Vagina (tissue), 2 donors: ENCODE results near the gene GALNT9.

ENCODE experiments used
- CTCF ChIP-seq, 3 experiments: fragments of 450-650 bp in 2 of 3; fragments of 200-600 bp in 1 of 3; sonication (generic) in 1 of 3; IDR thresholded peaks; one replicate each; pipeline ENCODE4 v1.5.1; 2017 to 2019; ENCODE audit warnings: antibody characterized with exemption in 3 of 3, mild to moderate bottlenecking in 2 of 3, moderate library complexity in 2 of 3
- POLR2A ChIP-seq, 2 donors: fragments of 450-650 bp; IDR thresholded peaks; one replicate each; pipeline ENCODE4 v1.6.1; 2017; ENCODE audit warnings: antibody characterized with exemption in 2 of 2, mild to moderate bottlenecking in 2 of 2, moderate library complexity in 2 of 2

GRCh38 chr12:132219323-132219722, 110.1 kb downstream of the GALNT9 start:
- TF ChIP-seq POLR2A (IDR thresholded peaks at IDR 0.05), result no peak
- TF ChIP-seq CTCF (IDR thresholded peaks at IDR 0.05), result no peak
